ENCODE measurements around the gene PRPF8.
"Not testable (repeated sequence)": the region's sequence is repeated elsewhere in the genome, so short reads cannot be mapped to it uniquely, and the experiment has no call there.

DNA sequence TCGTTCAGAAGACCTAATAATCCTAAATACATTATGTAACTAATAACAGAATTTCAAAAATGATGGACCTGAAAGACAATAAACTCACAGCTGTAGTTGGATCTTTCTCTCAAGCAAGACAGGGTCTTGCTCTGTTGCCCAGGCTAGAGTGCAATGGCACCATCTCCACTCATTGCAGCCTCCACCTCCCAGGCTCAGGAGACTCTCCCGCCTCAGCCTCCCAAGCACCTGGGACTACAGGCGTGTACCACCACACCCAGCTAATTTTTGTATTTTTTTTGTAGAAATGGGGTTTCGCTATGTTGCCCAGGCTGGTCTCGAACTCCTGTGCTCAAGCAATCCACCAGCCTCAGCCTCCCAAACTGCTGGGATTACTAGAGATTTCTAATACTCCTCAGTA is 20.7 kb downstream of the PRPF8 start:
- TF ChIP-seq, protein P1, sequence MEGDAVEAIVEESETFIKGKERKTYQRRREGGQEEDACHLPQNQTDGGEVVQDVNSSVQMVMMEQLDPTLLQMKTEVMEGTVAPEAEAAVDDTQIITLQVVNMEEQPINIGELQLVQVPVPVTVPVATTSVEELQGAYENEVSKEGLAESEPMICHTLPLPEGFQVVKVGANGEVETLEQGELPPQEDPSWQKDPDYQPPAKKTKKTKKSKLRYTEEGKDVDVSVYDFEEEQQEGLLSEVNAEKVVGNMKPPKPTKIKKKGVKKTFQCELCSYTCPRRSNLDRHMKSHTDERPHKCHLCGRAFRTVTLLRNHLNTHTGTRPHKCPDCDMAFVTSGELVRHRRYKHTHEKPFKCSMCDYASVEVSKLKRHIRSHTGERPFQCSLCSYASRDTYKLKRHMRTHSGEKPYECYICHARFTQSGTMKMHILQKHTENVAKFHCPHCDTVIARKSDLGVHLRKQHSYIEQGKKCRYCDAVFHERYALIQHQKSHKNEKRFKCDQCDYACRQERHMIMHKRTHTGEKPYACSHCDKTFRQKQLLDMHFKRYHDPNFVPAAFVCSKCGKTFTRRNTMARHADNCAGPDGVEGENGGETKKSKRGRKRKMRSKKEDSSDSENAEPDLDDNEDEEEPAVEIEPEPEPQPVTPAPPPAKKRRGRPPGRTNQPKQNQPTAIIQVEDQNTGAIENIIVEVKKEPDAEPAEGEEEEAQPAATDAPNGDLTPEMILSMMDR (IDR thresholded peaks at IDR 0.05): not testable (repeated sequence)
- not testable (repeated sequence) for TF ChIP-seq EP300 (IDR thresholded peaks at IDR 0.05); POLR2A (IDR thresholded peaks at IDR 0.05; ENCODE audit: low read depth); POLR2AphosphoS5 (IDR thresholded peaks at IDR 0.05)

Data from esophagus muscularis mucosa (tissue), 4 donors.